Ishikawa (cell line): ENCODE results near the gene TRIM14.

Experiments
- CEBPB ChIP-seq: IDR thresholded peaks from 2 replicates; pipeline ENCODE4 v1.6.1; 2012
- CREB1 ChIP-seq: IDR thresholded peaks from 2 replicates; pipeline ENCODE4 v1.6.1; 2012; ENCODE audit warnings: low read depth
- EGR1 ChIP-seq: IDR thresholded peaks from 2 replicates; pipeline ENCODE4 v1.6.1; 2012
- EP300 ChIP-seq: IDR thresholded peaks from 2 replicates; pipeline ENCODE4 v1.6.1; 2012; ENCODE audit warnings: borderline replicate concordance
- FOXM1 ChIP-seq: IDR thresholded peaks from 2 replicates; pipeline ENCODE4 v1.6.1; 2012; ENCODE audit warnings: low read depth, borderline replicate concordance
- NFIC ChIP-seq: IDR thresholded peaks from 2 replicates; pipeline ENCODE4 v1.6.1; 2012
- RAD21 ChIP-seq: IDR thresholded peaks from 2 replicates; pipeline ENCODE4 v1.6.1; 2012; ENCODE audit warnings: low read depth
- TAF1 ChIP-seq: IDR thresholded peaks from 2 replicates; pipeline ENCODE4 v1.6.1; 2012; ENCODE audit warnings: low read depth, mild to moderate bottlenecking
- TCF12 ChIP-seq: IDR thresholded peaks from 2 replicates; pipeline ENCODE4 v1.6.1; 2012; ENCODE audit warnings: low read depth
- TEAD4 ChIP-seq: IDR thresholded peaks from 2 replicates; pipeline ENCODE4 v1.6.1; 2012
- YY1 ChIP-seq: IDR thresholded peaks from 2 replicates; pipeline ENCODE4 v1.6.1; 2012; ENCODE audit warnings: low read depth
- ZBTB7A ChIP-seq: IDR thresholded peaks from 2 replicates; pipeline ENCODE4 v1.6.1; 2012; ENCODE audit warnings: low read depth
- TF ChIP-seq, protein P1 (sequence below): IDR thresholded peaks from 2 replicates; pipeline ENCODE4 v1.6.1; 2012; ENCODE audit warnings: low read depth, mild to moderate bottlenecking
- TF ChIP-seq, protein P2 (sequence below): IDR thresholded peaks from 2 replicates; pipeline ENCODE4 v1.6.1; 2012
- TF ChIP-seq, protein P3 (sequence below): IDR thresholded peaks from 2 replicates; pipeline ENCODE4 v1.6.1; 2012

Gene TRIM14

DNA sequence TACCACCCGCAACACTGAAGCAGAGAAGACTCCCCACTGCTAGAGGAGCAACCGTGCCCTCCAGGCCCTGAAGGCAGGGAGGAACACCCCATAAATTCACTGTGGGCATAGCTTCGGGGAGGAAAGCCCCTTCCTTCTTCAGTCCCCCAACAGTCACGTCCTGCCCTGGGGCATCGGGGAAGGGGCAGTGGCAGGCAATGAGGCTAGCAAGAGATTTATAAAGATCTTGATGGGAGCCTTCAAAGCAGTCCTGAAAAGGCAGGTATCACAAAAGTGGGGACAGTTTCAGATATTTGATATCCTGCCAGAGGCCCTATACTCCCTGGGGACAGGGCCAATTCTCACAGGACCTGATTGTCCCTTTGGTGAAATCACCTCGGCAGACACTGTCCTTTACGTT is 16.9 kb upstream of the TRIM14 start:
- no peak for TF ChIP-seq CEBPB
- TF ChIP-seq YY1 = no peak
- no peak for TF ChIP-seq CREB1
- no peak for TF ChIP-seq RAD21
- TF ChIP-seq TEAD4 = no peak
- no peak for TF ChIP-seq EGR1
- TF ChIP-seq EP300 = no peak
- TF ChIP-seq, protein P1, sequence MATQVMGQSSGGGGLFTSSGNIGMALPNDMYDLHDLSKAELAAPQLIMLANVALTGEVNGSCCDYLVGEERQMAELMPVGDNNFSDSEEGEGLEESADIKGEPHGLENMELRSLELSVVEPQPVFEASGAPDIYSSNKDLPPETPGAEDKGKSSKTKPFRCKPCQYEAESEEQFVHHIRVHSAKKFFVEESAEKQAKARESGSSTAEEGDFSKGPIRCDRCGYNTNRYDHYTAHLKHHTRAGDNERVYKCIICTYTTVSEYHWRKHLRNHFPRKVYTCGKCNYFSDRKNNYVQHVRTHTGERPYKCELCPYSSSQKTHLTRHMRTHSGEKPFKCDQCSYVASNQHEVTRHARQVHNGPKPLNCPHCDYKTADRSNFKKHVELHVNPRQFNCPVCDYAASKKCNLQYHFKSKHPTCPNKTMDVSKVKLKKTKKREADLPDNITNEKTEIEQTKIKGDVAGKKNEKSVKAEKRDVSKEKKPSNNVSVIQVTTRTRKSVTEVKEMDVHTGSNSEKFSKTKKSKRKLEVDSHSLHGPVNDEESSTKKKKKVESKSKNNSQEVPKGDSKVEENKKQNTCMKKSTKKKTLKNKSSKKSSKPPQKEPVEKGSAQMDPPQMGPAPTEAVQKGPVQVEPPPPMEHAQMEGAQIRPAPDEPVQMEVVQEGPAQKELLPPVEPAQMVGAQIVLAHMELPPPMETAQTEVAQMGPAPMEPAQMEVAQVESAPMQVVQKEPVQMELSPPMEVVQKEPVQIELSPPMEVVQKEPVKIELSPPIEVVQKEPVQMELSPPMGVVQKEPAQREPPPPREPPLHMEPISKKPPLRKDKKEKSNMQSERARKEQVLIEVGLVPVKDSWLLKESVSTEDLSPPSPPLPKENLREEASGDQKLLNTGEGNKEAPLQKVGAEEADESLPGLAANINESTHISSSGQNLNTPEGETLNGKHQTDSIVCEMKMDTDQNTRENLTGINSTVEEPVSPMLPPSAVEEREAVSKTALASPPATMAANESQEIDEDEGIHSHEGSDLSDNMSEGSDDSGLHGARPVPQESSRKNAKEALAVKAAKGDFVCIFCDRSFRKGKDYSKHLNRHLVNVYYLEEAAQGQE = no peak
- TF ChIP-seq TAF1 = no peak
- no peak for TF ChIP-seq NFIC
- TF ChIP-seq, protein P2, sequence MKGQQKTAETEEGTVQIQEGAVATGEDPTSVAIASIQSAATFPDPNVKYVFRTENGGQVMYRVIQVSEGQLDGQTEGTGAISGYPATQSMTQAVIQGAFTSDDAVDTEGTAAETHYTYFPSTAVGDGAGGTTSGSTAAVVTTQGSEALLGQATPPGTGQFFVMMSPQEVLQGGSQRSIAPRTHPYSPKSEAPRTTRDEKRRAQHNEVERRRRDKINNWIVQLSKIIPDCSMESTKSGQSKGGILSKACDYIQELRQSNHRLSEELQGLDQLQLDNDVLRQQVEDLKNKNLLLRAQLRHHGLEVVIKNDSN = no peak
- TF ChIP-seq TCF12 = no peak
- TF ChIP-seq, protein P3, sequence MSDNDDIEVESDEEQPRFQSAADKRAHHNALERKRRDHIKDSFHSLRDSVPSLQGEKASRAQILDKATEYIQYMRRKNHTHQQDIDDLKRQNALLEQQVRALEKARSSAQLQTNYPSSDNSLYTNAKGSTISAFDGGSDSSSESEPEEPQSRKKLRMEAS = no peak
- TF ChIP-seq FOXM1 = no peak
- no peak for TF ChIP-seq ZBTB7A

- TF ChIP-seq YY1 (no peak), TEAD4 (no peak), TAF1 (no peak), CREB1 (no peak), EGR1 (no peak), NFIC (no peak), EP300 (no peak), FOXM1 (no peak), ZBTB7A (no peak)
- TF ChIP-seq, protein P3 = no peak
These were observed 16.5 kb upstream of the TRIM14 start for GRCh38 chr9:98135558-98135934.

DNA sequence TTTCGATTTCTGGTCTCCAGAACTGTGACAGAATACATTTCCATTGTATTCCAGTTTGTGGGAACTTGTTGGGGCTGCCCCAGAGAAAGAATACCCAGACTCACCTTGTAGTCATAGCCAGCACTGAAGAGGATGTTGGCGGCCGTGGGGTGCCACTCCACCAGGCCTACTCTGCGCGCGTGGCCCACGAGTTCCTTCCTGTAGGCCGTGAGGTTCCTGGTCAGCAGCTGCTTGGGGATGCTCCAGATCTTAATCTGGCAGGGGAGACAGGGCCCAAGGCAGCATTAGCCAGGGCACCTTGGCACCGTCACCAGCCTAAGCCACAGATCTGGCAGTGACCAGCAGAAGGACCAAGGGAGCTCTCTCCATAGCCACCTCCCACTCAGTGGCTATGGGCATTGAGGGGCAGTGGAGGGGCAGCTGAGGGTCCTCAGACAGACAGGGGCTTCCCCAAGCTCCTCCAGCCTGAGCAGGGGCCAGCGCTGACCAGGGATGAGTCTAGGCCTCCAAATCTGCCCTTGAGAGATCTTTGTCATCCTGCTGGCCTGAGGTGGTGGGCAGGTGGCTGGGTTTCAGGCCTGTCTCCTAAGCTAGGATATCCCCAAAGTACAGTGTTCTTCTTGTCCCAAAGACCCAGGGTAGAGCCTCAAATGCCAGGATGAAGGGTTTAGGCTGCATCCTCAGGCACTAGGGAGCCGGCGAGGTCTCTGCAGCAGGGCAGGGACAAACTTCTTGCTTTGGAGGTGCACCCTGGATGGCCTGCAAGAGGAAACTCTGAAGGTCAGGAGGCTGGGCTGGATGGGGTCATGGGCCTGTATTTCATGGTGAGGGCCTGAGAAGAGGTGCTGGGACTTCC is 15.9 kb upstream of the TRIM14 start:
- TF ChIP-seq TAF1 (no peak), ZBTB7A (no peak), EP300 (no peak), TEAD4 (no peak), CEBPB (no peak), EGR1 (no peak), TCF12 (no peak), YY1 (no peak), CREB1 (no peak), FOXM1 (no peak)
- TF ChIP-seq, protein P2 = no peak
- TF ChIP-seq, protein P3 = no peak

DNA sequence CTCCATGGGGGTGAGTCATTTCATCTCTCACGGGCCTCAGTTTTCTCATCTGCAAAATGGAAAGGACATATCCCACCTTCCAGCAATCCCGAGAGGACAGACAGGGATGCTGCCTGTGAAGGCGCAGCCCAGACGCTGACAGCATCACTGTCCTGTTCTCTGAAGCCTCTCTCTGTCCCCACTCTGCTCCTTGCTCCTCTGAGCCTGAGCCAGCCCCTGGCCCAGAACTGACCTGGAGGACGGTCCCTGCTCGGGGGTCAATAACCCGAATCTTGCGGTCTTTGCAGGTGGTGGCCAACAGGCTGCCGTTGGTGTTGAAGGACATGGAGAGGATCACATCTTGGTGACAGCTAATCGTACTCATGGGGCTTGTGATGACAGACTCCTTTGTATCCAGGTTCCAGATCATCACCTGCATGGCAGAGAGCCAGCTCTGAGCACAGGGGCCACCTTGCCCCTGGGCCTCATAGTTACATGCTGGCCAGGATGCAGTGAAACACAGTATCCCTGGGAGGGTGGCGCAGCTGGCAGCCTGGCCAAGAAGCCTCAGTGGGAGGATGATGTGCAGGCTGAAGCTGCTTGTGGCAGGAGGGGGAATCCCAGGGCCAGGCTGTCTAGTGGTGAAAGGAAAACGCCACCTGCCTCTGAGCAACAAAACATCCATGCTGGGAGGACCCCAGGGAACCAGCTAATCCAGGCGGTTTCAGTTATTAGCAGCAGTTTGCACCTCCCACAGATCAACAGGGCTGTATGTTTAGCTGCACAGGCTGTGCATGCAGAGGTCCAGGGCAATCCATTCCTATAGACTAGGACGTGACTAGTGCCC is 14.0 kb upstream of the TRIM14 start:
- TF ChIP-seq, protein P2 = no peak
- TF ChIP-seq CEBPB (no peak), TCF12 (no peak), RAD21 (no peak), FOXM1 (no peak), NFIC (no peak), TAF1 (no peak)
- TF ChIP-seq, protein P3 = no peak
- TF ChIP-seq, protein P1 = no peak
